Measurements from ENCODE around the gene THOC3.
"Not testable (repeated sequence)": the region's sequence is repeated elsewhere in the genome, so short reads cannot be mapped to it uniquely, and the experiment has no call there.

Gene THOC3

GRCh38 chr5:175967471-175968372, at the start of gene THOC3:
TSS of gene THOC3 (minus strand) at chr5:175968315. CDS start at chr5:175968208, 107 bp downstream.
- not testable (repeated sequence) for DNase-seq (ENCODE audit: low spot score)

- not testable (repeated sequence) for DNase-seq (ENCODE audit: low spot score)
Observed at GRCh38 chr5:176017324-176017723, 49.2 kb upstream of the THOC3 start.

GRCh38 chr5:176014360-176014759, 46.2 kb upstream of the THOC3 start:
- DNase-seq (ENCODE audit: low spot score), result not testable (repeated sequence)

- not testable (repeated sequence) for DNase-seq (ENCODE audit: low spot score)
Observed at GRCh38 chr5:176011088-176011487, 43.0 kb upstream of the THOC3 start.

GRCh38 chr5:176010202-176010601, 42.1 kb upstream of the THOC3 start:
- DNase-seq (ENCODE audit: low spot score), result not testable (repeated sequence)

GRCh38 chr5:176007220-176007619, 39.1 kb upstream of the THOC3 start:
- not testable (repeated sequence) for DNase-seq (ENCODE audit: low spot score)

GRCh38 chr5:176006819-176007218, 38.7 kb upstream of the THOC3 start:
- DNase-seq (ENCODE audit: low spot score), result not testable (repeated sequence)

GRCh38 chr5:175997979-175998378, 29.9 kb upstream of the THOC3 start:
- not testable (repeated sequence) for DNase-seq (ENCODE audit: low spot score)

- DNase-seq (ENCODE audit: low spot score), result not testable (repeated sequence)
Observed at GRCh38 chr5:175997495-175997894, 29.4 kb upstream of the THOC3 start.

GRCh38 chr5:175996791-175997190, 28.7 kb upstream of the THOC3 start:
- DNase-seq (ENCODE audit: low spot score), result not testable (repeated sequence)

- not testable (repeated sequence) for DNase-seq (ENCODE audit: low spot score)
Observed at GRCh38 chr5:175995506-175995905, 27.4 kb upstream of the THOC3 start.

GRCh38 chr5:175979371-175979995, 11.4 kb upstream of the THOC3 start:
- not testable (repeated sequence) for DNase-seq (ENCODE audit: low spot score)

GRCh38 chr5:175968381-175968780, 266 bp upstream of the THOC3 start:
- not testable (repeated sequence) for DNase-seq (ENCODE audit: low spot score)

- not testable (repeated sequence) for DNase-seq (ENCODE audit: low spot score)
Observed at GRCh38 chr5:175962329-175962728, 5.8 kb downstream of the THOC3 start.

- DNase-seq (ENCODE audit: low spot score), result not testable (repeated sequence)
Observed at GRCh38 chr5:175960228-175960627, 7.9 kb downstream of the THOC3 start.

GRCh38 chr5:175958515-175958914, 9.6 kb downstream of the THOC3 start:
- DNase-seq (ENCODE audit: low spot score), result not testable (repeated sequence)

- DNase-seq (ENCODE audit: low spot score), result not testable (repeated sequence)
Observed at GRCh38 chr5:175954107-175954506, 14.0 kb downstream of the THOC3 start.

- DNase-seq (ENCODE audit: low spot score), result not testable (repeated sequence)
Observed at GRCh38 chr5:175952810-175953209, 15.3 kb downstream of the THOC3 start.

GRCh38 chr5:175951339-175951969, 16.7 kb downstream of the THOC3 start:
- DNase-seq (ENCODE audit: low spot score), result not testable (repeated sequence)

GRCh38 chr5:175948329-175949108, 19.6 kb downstream of the THOC3 start:
- DNase-seq (ENCODE audit: low spot score), result not testable (repeated sequence)

GRCh38 chr5:175943253-175943652, 24.9 kb downstream of the THOC3 start:
- not testable (repeated sequence) for DNase-seq (ENCODE audit: low spot score)

- DNase-seq (ENCODE audit: low spot score), result not testable (repeated sequence)
Observed at GRCh38 chr5:175940632-175941031, 27.5 kb downstream of the THOC3 start.
